GM18907 (cell line): ENCODE data around the gene TRIOBP.
"Not testable (repeated sequence)": the region's sequence is repeated elsewhere in the genome, so short reads cannot be mapped to it uniquely, and the experiment has no call there.

Source experiments
- ATAC-seq: cut with Tn5 transposase; IDR thresholded peaks from one replicate; pipeline ENCODE4 v1.9.1; 2021; ENCODE audit warnings: mild to moderate bottlenecking, moderate library complexity; ENCODE audit not compliant: unreplicated experiment

The TRIOBP gene

DNA sequence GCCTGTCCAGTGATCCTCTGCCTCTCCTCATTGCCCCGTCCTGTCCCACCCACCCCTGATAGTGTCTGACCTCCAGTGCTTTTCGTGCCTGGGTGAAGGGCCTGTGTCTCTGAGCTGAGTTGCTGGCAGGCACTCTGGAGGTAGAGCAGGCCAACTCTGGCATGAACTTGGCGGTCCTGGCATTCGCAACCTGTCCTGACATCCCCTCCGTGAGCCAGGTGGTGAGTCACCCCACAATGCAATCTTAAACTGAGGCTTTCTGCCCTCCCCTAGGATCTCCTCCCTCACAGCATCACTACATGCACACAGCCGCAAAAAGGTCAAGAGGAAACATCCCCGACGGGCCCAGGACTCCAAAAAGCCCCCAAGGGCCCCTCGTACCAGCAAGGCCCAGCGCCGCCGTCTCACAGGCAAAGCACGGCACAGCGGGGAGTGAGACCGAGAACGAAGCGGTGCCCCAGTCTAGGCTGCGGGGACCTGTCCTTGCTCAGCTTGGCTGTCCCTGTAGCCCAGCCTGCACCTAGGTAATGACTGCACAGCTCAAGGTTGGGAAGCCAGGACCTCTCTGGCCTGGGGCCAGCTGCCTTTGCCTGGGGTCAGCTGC, 5.8 kb upstream of the TRIOBP start:
- ATAC-seq = no peak

- no peak for ATAC-seq
Observed at GRCh38 chr22:37692627-37693285, 4.1 kb upstream of the TRIOBP start.

DNA sequence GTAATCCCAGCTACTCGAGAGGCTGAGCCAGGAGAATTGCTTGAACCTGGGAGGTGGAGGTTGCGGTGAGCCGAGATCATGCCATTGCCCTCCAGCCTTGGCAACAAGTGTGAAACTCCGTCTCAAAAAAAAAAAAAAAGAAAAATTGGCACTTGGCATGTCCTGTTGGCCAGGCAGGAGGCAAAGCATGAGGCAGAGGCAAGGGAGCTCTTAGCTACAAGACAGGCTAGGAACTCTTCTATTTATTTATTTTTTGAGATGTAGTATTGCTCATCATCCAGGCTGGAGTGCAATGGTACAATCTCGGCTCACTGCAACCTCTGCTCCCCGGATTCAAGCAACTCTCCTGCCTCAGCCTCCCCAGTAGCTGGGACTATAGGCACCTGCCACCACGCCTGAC, 2.7 kb upstream of the TRIOBP start:
- not testable (repeated sequence) for ATAC-seq

DNA sequence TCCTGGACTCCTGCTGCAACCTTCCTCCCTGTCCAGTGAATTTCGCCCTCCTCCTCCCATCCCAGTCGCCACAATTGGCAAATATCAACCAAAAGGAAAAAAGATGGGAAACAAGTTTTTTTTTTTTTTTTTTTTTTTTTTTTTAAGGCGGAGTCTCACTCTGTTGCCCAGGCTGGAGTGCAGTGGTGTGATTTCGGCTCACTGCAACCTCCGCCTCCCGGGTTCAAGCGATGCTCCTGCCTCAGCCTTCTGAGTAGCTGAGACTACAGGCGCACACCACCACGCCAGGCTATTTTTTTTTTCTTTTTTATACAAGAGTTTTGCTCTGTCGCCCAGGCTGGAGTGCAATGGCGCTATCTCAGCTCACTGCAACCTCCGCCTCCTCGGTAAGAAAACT, 590 bp upstream of the TRIOBP start:
- ATAC-seq = not testable (repeated sequence)

GRCh38 chr22:37697538-37697835, 639 bp downstream of the TRIOBP start:
- ATAC-seq = no peak

DNA sequence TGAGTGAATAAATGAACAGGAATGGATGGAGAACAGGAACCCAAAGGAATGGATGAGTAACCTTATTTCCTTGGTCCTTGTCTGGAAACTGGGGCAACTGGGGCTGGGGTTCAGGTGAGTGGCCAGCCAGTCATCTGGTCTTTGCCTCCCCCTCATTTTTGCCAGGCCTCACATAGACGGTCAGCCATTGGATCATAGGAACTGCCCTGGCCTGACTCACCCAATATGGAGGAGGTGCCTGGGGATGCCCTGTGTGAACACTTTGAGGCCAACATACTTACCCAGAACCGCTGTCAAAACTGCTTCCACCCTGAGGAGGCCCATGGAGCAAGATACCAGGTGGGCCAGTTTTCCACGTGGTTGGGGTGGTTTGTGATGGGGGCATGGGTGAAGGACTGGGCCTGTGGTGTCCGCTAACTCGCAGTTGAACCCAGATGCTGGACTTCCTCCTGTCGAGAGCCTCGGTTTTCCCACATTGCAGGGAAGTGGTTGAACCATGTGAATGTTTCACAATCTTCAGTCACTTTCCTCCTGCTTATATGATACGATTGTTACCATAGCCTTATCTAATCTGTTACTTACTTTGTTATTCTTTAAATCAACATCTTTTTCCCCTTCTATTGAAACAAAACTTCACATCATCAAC, 4.4 kb downstream of the TRIOBP start:
- ATAC-seq = no peak

- ATAC-seq = no peak
Observed at GRCh38 chr22:37703906-37704305, 7.1 kb downstream of the TRIOBP start.

GRCh38 chr22:37704645-37705044, 7.8 kb downstream of the TRIOBP start:
- ATAC-seq = no peak

GRCh38 chr22:37705205-37705604, 8.4 kb downstream of the TRIOBP start:
- no peak for ATAC-seq

GRCh38 chr22:37708580-37709444, 12.0 kb downstream of the TRIOBP start:
- ATAC-seq = no peak

DNA sequence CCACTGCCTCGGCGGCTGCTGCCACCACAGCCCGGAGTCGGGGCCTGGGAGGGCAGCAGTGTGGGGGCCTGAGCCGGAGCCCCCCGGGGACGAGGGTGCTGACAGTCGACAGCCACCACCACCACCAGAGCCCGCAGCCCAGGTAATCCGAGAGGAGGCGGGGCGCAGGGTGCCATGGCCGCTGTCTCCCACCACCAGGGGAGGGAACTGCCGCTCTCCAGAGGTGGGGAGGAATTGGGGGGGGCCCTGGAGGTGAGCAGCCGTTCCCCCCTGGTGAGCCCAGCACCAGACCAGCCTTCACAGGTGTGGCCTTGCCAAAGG, 12.6 kb downstream of the TRIOBP start:
- no peak for ATAC-seq

DNA sequence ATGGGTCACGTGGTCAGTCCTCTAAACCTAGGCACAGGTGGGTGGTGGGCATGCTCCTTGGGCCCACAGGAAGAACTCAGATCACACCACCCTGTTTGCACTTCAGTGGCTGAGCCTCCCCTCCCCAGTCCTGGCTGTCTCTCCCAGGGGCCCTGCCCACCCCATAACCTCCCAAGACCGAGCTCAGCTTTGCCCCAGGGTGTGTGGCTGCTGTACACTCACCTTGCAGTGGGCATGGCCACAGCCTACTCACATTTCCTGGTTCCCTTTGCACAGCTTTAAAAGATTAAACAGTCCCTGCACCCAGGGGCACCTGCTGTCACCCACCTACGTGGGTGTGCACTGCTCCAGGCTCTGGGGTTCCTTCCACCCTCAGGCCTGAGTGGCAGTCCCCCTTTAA, 13.8 kb downstream of the TRIOBP start:
- no peak for ATAC-seq

DNA sequence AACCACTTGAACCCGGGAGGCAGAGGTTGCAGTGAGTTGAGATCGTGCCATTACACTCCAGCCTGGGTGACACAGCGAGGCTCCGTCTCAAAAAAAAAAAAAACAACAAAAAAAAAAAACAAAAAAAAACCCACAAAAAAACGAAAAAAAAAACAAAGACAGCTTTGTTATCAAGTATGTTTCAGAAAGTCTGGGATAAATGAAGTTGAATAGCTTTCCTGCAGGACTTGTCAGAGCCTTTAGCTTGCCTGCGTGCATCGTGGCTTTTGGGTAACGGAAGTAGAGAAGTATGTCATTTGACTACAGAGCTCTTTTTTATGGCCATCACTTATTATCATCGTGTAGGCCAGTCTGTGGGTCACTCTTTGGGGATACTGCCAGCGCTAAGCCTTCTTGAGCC, 14.6 kb downstream of the TRIOBP start:
- no peak for ATAC-seq

- no peak for ATAC-seq
Observed at GRCh38 chr22:37713761-37714160, 16.9 kb downstream of the TRIOBP start.

GRCh38 chr22:37714634-37715033, 17.8 kb downstream of the TRIOBP start:
- no peak for ATAC-seq

GRCh38 chr22:37715760-37716159, 18.9 kb downstream of the TRIOBP start:
- ATAC-seq = no peak

- ATAC-seq = no peak
Observed at GRCh38 chr22:37716708-37717107, 19.9 kb downstream of the TRIOBP start.

GRCh38 chr22:37717235-37717634, 20.4 kb downstream of the TRIOBP start:
- not testable (repeated sequence) for ATAC-seq

GRCh38 chr22:37717746-37718305, 21.0 kb downstream of the TRIOBP start:
- ATAC-seq = not testable (repeated sequence)

DNA sequence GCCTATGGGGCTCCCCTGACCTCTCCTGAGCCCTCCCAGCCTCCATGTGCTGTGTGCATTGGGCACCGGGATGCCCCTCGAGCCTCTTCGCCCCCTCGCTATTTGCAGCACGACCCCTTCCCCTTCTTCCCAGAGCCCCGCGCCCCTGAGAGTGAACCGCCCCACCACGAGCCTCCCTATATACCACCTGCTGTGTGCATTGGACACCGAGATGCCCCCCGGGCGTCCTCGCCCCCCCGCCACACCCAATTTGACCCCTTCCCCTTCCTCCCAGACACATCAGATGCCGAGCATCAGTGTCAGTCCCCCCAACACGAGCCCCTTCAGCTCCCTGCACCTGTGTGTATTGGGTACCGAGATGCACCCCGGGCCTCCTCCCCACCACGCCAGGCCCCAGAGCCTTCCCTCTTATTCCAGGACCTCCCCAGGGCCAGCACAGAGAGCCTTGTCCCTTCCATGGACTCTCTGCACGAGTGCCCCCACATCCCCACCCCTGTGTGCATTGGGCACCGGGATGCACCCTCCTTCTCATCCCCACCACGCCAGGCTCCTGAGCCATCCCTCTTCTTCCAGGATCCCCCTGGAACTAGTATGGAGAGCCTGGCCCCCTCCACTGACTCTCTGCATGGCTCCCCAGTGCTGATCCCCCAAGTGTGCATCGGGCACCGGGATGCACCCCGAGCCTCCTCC, 28.8 kb downstream of the TRIOBP start:
- no peak for ATAC-seq
